ENCODE results near the gene SCARB1.

SCARB1 gene

GRCh38 chr12:124758266-124759220 is 105.1 kb downstream of the SCARB1 start:
- Histone ChIP-seq H4K12ac (ENCODE audit: low read depth, low read length) (no peak overlapping the region), H2BK12ac (ENCODE audit: low read length) (no peak overlapping the region), H3K27me3 (ENCODE audit: insufficient read depth, low read length) (no peaks in the 10 kb centered on the region), H3K18ac (ENCODE audit: low read length) (no peak overlapping the region), H3K14ac (ENCODE audit: low read length) (no peak overlapping the region), H2BK5ac (ENCODE audit: low read depth, low read length, poor library complexity) (no peak overlapping the region), H3K23ac (ENCODE audit: low read length) (no peak overlapping the region), H2BK120ac (ENCODE audit: insufficient read depth, low read length, poor library complexity) (no peak overlapping the region), H4K91ac (ENCODE audit: low read depth, low read length) (no peak overlapping the region), H3K79me1 (ENCODE audit: low read length) (no peaks in the 10 kb centered on the region), H3K36me3 (ENCODE audit: control insufficient read depth in 1 of 2, insufficient read depth in 2 of 2, low read length in 2 of 2) (no peaks in the 10 kb centered on the region), H3K4ac (ENCODE audit: low read depth, low read length) (no peak overlapping the region), H2AFZ (ENCODE audit: insufficient read depth, low read length, poor library complexity) (no peak overlapping the region), H2AK5ac (ENCODE audit: low read length) (no peak overlapping the region), H3K4me1 (ENCODE audit: control insufficient read depth in 1 of 2, insufficient read depth in 2 of 2, low read length in 2 of 2) (peaks cover 0 to 2% of the 10 kb centered on the region in 2 experiments), H3K27ac (ENCODE audit: low read depth, low read length) (no peak overlapping the region), H3K4me2 (ENCODE audit: low read length) (no peak overlapping the region), H3K9ac (ENCODE audit: low read length) (no peak overlapping the region), H3K9me3 (ENCODE audit: insufficient read depth, low read depth, low read length) (peaks cover 10% of the 10 kb centered on the region), H4K8ac (ENCODE audit: low read depth, low read length) (no peak overlapping the region), H3K4me3 (ENCODE audit: low read depth, low read length) (no peak overlapping the region), H3K79me2 (ENCODE audit: control insufficient read depth, insufficient read depth, low read length, poor library complexity) (no peaks in the 10 kb centered on the region)
- DNase-seq: no peak
- no CpG with 5 or more reads among the region's 32 CpGs for WGBS (ENCODE audit: extremely low coverage, insufficient coverage, insufficient read length)

GRCh38 chr12:124757329-124757728 is 106.3 kb downstream of the SCARB1 start:
- Histone ChIP-seq H3K79me1 (ENCODE audit: low read length) (no peaks in the 10 kb centered on the region), H3K4me2 (ENCODE audit: low read length) (no peak overlapping the region), H3K4ac (ENCODE audit: low read depth, low read length) (no peak overlapping the region), H2BK12ac (ENCODE audit: low read length) (no peak overlapping the region), H4K8ac (ENCODE audit: low read depth, low read length) (no peak overlapping the region), H3K36me3 (ENCODE audit: control insufficient read depth in 1 of 2, insufficient read depth in 2 of 2, low read length in 2 of 2) (no peaks in the 10 kb centered on the region), H3K23ac (ENCODE audit: low read length) (no peak overlapping the region), H4K12ac (ENCODE audit: low read depth, low read length) (no peak overlapping the region), H3K27ac (ENCODE audit: low read depth, low read length) (no peak overlapping the region), H4K91ac (ENCODE audit: low read depth, low read length) (no peak overlapping the region), H2AFZ (ENCODE audit: insufficient read depth, low read length, poor library complexity) (no peak overlapping the region), H3K14ac (ENCODE audit: low read length) (no peak overlapping the region), H3K9me3 (ENCODE audit: insufficient read depth, low read depth, low read length) (peaks cover 12% of the 10 kb centered on the region), H2AK5ac (ENCODE audit: low read length) (no peak overlapping the region), H3K9ac (ENCODE audit: low read length) (no peak overlapping the region), H3K79me2 (ENCODE audit: control insufficient read depth, insufficient read depth, low read length, poor library complexity) (no peaks in the 10 kb centered on the region), H3K4me3 (ENCODE audit: low read depth, low read length) (no peak overlapping the region), H2BK5ac (ENCODE audit: low read depth, low read length, poor library complexity) (no peak overlapping the region), H2BK120ac (ENCODE audit: insufficient read depth, low read length, poor library complexity) (no peak overlapping the region), H3K4me1 (ENCODE audit: control insufficient read depth in 1 of 2, insufficient read depth in 2 of 2, low read length in 2 of 2) (peaks cover 0 to 2% of the 10 kb centered on the region in 2 experiments), H3K18ac (ENCODE audit: low read length) (no peak overlapping the region), H3K27me3 (ENCODE audit: insufficient read depth, low read length) (no peaks in the 10 kb centered on the region)
- no CpG with 5 or more reads among the region's 4 CpGs for WGBS (ENCODE audit: extremely low coverage, insufficient coverage, insufficient read length)
- DNase-seq: no peak

GRCh38 chr12:124756760-124757159 is 106.9 kb downstream of the SCARB1 start:
- Histone ChIP-seq H4K12ac (ENCODE audit: low read depth, low read length) (no peak overlapping the region), H2BK120ac (ENCODE audit: insufficient read depth, low read length, poor library complexity) (no peak overlapping the region), H3K4ac (ENCODE audit: low read depth, low read length) (no peak overlapping the region), H3K79me2 (ENCODE audit: control insufficient read depth, insufficient read depth, low read length, poor library complexity) (no peaks in the 10 kb centered on the region), H3K27me3 (ENCODE audit: insufficient read depth, low read length) (no peaks in the 10 kb centered on the region), H2BK5ac (ENCODE audit: low read depth, low read length, poor library complexity) (no peak overlapping the region), H3K4me2 (ENCODE audit: low read length) (no peak overlapping the region), H3K4me3 (ENCODE audit: low read depth, low read length) (no peak overlapping the region), H4K91ac (ENCODE audit: low read depth, low read length) (no peak overlapping the region), H2BK12ac (ENCODE audit: low read length) (no peak overlapping the region), H2AFZ (ENCODE audit: insufficient read depth, low read length, poor library complexity) (no peak overlapping the region), H3K9ac (ENCODE audit: low read length) (no peak overlapping the region), H3K9me3 (ENCODE audit: insufficient read depth, low read depth, low read length) (peaks cover 9% of the 10 kb centered on the region), H3K18ac (ENCODE audit: low read length) (no peak overlapping the region), H3K79me1 (ENCODE audit: low read length) (no peaks in the 10 kb centered on the region), H3K27ac (ENCODE audit: low read depth, low read length) (no peak overlapping the region), H3K36me3 (ENCODE audit: control insufficient read depth in 1 of 2, insufficient read depth in 2 of 2, low read length in 2 of 2) (no peaks in the 10 kb centered on the region), H3K23ac (ENCODE audit: low read length) (no peak overlapping the region), H3K4me1 (ENCODE audit: control insufficient read depth in 1 of 2, insufficient read depth in 2 of 2, low read length in 2 of 2) (peaks cover 0 to 2% of the 10 kb centered on the region in 2 experiments), H4K8ac (ENCODE audit: low read depth, low read length) (no peak overlapping the region), H3K14ac (ENCODE audit: low read length) (no peak overlapping the region), H2AK5ac (ENCODE audit: low read length) (no peak overlapping the region)
- DNase-seq: no peak
- WGBS (ENCODE audit: extremely low coverage, insufficient coverage, insufficient read length): no CpG with 5 or more reads among the region's 3 CpGs

GRCh38 chr12:124756166-124756565 is 107.5 kb downstream of the SCARB1 start:
- Histone ChIP-seq H3K14ac (ENCODE audit: low read length) (no peak overlapping the region), H3K4me3 (ENCODE audit: low read depth, low read length) (no peak overlapping the region), H3K4me2 (ENCODE audit: low read length) (no peak overlapping the region), H4K91ac (ENCODE audit: low read depth, low read length) (no peak overlapping the region), H3K23ac (ENCODE audit: low read length) (no peak overlapping the region), H3K9ac (ENCODE audit: low read length) (no peak overlapping the region), H3K27me3 (ENCODE audit: insufficient read depth, low read length) (no peaks in the 10 kb centered on the region), H3K4me1 (ENCODE audit: control insufficient read depth in 1 of 2, insufficient read depth in 2 of 2, low read length in 2 of 2) (peaks cover 2 to 5% of the 10 kb centered on the region in 2 experiments), H3K36me3 (ENCODE audit: control insufficient read depth in 1 of 2, insufficient read depth in 2 of 2, low read length in 2 of 2) (no peaks in the 10 kb centered on the region), H4K12ac (ENCODE audit: low read depth, low read length) (no peak overlapping the region), H3K79me2 (ENCODE audit: control insufficient read depth, insufficient read depth, low read length, poor library complexity) (no peaks in the 10 kb centered on the region), H3K27ac (ENCODE audit: low read depth, low read length) (no peak overlapping the region), H2BK5ac (ENCODE audit: low read depth, low read length, poor library complexity) (no peak overlapping the region), H2BK12ac (ENCODE audit: low read length) (no peak overlapping the region), H2AFZ (ENCODE audit: insufficient read depth, low read length, poor library complexity) (no peak overlapping the region), H2BK120ac (ENCODE audit: insufficient read depth, low read length, poor library complexity) (no peak overlapping the region), H3K79me1 (ENCODE audit: low read length) (no peaks in the 10 kb centered on the region), H3K4ac (ENCODE audit: low read depth, low read length) (no peak overlapping the region), H4K8ac (ENCODE audit: low read depth, low read length) (no peak overlapping the region), H3K18ac (ENCODE audit: low read length) (no peak overlapping the region), H3K9me3 (ENCODE audit: insufficient read depth, low read depth, low read length) (peaks cover 9% of the 10 kb centered on the region), H2AK5ac (ENCODE audit: low read length) (no peak overlapping the region)
- no peak for DNase-seq
- no CpG with 5 or more reads among the region's 6 CpGs for WGBS (ENCODE audit: extremely low coverage, insufficient coverage, insufficient read length)
